ENCODE results near the gene WDR45B.

DNA sequence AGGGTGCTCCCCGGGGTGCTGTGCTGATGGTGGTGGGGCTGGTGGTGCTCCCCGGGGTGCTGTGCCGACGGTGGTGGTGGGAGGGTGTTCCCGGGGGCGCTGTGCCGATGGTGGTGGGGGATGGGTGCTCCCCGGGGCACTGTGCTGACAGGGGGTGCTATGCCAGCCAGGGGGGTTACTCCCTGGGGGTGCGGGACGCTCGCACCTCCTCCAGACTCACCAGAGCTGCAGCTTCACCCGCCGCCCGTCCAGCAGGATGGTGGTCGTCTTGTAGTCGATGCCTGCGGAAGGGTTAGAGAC lies 16.0 kb upstream of the WDR45B start:
- TF ChIP-seq EZH2 (IDR thresholded peaks at IDR 0.05; ENCODE audit: borderline replicate concordance, low read length): no peak
- TF ChIP-seq, protein P1, sequence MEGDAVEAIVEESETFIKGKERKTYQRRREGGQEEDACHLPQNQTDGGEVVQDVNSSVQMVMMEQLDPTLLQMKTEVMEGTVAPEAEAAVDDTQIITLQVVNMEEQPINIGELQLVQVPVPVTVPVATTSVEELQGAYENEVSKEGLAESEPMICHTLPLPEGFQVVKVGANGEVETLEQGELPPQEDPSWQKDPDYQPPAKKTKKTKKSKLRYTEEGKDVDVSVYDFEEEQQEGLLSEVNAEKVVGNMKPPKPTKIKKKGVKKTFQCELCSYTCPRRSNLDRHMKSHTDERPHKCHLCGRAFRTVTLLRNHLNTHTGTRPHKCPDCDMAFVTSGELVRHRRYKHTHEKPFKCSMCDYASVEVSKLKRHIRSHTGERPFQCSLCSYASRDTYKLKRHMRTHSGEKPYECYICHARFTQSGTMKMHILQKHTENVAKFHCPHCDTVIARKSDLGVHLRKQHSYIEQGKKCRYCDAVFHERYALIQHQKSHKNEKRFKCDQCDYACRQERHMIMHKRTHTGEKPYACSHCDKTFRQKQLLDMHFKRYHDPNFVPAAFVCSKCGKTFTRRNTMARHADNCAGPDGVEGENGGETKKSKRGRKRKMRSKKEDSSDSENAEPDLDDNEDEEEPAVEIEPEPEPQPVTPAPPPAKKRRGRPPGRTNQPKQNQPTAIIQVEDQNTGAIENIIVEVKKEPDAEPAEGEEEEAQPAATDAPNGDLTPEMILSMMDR (IDR thresholded peaks at IDR 0.05; ENCODE audit: low read length): no peak

All from OCI-LY1 (cell line).